CD4-positive, alpha-beta T cell treated with Interleukin-17A for 1 hour (primary cell): ENCODE measurements around the gene GJC2.
"Not testable (repeated sequence)": the region's sequence is repeated elsewhere in the genome, so short reads cannot be mapped to it uniquely, and the experiment has no call there.

Source experiments
- DNase-seq: peaks from one replicate; pipeline ENCODE4 v3.0.0-alpha.2; 2020

Gene GJC2

GRCh38 chr1:228173528-228174481, 24.1 kb downstream of the GJC2 start:
- peak; percentile 44 for DNase-seq

GRCh38 chr1:228174482-228175315, 25.0 kb downstream of the GJC2 start:
- peak; percentile 61 for DNase-seq

- DNase-seq = no peak
Observed at GRCh38 chr1:228175316-228176023, 25.7 kb downstream of the GJC2 start.

- no peak for DNase-seq
Observed at GRCh38 chr1:228176024-228176395, 26.3 kb downstream of the GJC2 start.

- no peak for DNase-seq
Observed at GRCh38 chr1:228176461-228177182, 26.9 kb downstream of the GJC2 start.

- DNase-seq = no peak
Observed at GRCh38 chr1:228177183-228177475, 27.4 kb downstream of the GJC2 start.

- DNase-seq = no peak
Observed at GRCh38 chr1:228177721-228178710, 28.3 kb downstream of the GJC2 start.

- no peak for DNase-seq
Observed at GRCh38 chr1:228178737-228179684, 29.3 kb downstream of the GJC2 start.

GRCh38 chr1:228180271-228180958, 30.7 kb downstream of the GJC2 start:
- no peak for DNase-seq

- no peak for DNase-seq
Observed at GRCh38 chr1:228180959-228181644, 31.4 kb downstream of the GJC2 start.

- DNase-seq = no peak
Observed at GRCh38 chr1:228181645-228182034, 31.9 kb downstream of the GJC2 start.

- DNase-seq = peak; percentile 36
Observed at GRCh38 chr1:228182296-228183030, 32.7 kb downstream of the GJC2 start.

- DNase-seq = no peak
Observed at GRCh38 chr1:228184152-228184551, 34.4 kb downstream of the GJC2 start.

GRCh38 chr1:228185641-228185965, 35.9 kb downstream of the GJC2 start:
- peak; percentile 74 for DNase-seq

- DNase-seq = not testable (repeated sequence)
Observed at GRCh38 chr1:228188249-228188648, 38.5 kb downstream of the GJC2 start.

- no peak for DNase-seq
Observed at GRCh38 chr1:228190182-228190581, 40.5 kb downstream of the GJC2 start.

GRCh38 chr1:228190778-228191177, 41.0 kb downstream of the GJC2 start:
- no peak for DNase-seq

- no peak for DNase-seq
Observed at GRCh38 chr1:228194436-228194835, 44.7 kb downstream of the GJC2 start.
